Measurements from ENCODE around the gene RASAL1. TPM values are rescaled to one million over a fixed set of nuclear protein-coding genes. Genes with fewer than 3 reads are reported as not detected.

RASAL1 gene
- total RNA-seq, 1 donor from 2014 or later, result 0.26 TPM

DNA sequence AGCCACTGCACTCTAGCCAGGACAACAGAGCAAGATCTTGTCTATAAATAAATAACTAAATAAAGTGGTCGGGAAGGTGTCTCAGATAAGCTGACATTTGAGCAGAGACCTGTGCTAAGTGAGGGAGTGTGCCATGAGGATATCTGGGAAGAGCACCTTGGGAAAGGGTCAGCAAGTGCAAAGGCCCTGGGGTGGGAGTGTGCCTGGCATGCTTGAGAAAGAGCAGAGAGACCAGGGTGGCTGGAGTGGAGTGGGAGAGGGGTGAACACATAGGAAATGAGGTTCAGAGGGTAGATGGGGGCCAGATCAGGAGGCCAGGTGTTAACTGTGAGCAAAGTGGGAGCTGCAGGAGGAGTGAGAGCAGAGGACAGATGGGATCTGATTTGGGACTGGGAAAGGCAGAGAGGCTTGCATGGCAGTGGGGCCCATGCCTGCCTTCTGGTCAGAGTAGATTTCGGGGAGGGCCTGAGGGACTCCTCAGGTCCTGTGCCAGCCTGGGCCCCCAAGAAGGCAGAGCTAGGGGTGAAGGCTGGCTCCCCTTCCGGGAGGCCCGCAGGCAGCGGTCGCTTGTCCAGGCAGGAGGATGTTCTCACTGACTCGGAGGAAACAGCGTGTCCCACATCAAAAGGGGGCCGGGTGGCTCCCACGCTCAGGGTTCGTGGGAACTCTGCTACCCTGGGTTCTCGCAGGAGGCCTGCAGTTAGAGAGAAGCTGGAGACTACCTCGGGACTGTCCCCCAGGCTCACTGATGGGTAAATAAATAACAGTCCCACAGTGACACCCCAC, 46.4 kb downstream of the RASAL1 start:
- H3K36me3 ChIP-seq, result no peaks in the 10 kb centered on the region
- intact Hi-C loops (cut with DNase I), result no loop called here
- no peak overlapping the region for H3K27ac ChIP-seq
- H3K9me3 ChIP-seq, result no peaks in the 10 kb centered on the region
- DNase-seq, result no peak
- H3K4me1 ChIP-seq, result peaks cover 4% of the 10 kb centered on the region
- peaks cover 7% of the 10 kb centered on the region for H3K27me3 ChIP-seq
- no peak for ATAC-seq
- H3K4me3 ChIP-seq, result no peak overlapping the region
- TF ChIP-seq, protein P1, sequence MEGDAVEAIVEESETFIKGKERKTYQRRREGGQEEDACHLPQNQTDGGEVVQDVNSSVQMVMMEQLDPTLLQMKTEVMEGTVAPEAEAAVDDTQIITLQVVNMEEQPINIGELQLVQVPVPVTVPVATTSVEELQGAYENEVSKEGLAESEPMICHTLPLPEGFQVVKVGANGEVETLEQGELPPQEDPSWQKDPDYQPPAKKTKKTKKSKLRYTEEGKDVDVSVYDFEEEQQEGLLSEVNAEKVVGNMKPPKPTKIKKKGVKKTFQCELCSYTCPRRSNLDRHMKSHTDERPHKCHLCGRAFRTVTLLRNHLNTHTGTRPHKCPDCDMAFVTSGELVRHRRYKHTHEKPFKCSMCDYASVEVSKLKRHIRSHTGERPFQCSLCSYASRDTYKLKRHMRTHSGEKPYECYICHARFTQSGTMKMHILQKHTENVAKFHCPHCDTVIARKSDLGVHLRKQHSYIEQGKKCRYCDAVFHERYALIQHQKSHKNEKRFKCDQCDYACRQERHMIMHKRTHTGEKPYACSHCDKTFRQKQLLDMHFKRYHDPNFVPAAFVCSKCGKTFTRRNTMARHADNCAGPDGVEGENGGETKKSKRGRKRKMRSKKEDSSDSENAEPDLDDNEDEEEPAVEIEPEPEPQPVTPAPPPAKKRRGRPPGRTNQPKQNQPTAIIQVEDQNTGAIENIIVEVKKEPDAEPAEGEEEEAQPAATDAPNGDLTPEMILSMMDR (IDR thresholded peaks at IDR 0.05), result no peak

DNA sequence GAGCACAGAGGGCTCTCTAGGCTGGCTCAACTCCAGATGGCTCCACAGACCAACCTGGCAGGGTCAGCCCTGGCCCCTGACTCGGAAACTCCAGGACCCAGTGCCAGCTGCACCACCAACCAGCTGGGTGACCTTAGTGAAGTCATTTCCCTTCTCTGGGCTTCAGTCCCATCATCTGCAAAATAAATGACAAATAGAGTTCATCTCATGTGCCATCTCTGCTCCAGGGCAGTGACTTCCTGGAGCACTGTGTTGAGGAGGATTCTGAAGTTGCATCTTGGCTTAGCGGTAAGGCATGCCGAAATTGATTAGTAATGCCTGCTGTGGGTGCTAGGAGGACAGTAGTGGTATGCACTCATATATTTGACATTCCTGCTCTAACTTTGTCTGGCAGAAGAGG, 47.5 kb downstream of the RASAL1 start:
- Histone ChIP-seq H3K4me1 (peaks cover under 1% of the 10 kb centered on the region), H3K4me3 (no peak overlapping the region), H3K27me3 (peaks cover 2% of the 10 kb centered on the region), H3K27ac (no peak overlapping the region), H3K9me3 (no peaks in the 10 kb centered on the region), H3K36me3 (no peaks in the 10 kb centered on the region)
- no peak for ATAC-seq
- DNase-seq, result no peak
- intact Hi-C loops (cut with DNase I), result no loop called here
- TF ChIP-seq, protein P1 (IDR thresholded peaks at IDR 0.05), result no peak

DNA sequence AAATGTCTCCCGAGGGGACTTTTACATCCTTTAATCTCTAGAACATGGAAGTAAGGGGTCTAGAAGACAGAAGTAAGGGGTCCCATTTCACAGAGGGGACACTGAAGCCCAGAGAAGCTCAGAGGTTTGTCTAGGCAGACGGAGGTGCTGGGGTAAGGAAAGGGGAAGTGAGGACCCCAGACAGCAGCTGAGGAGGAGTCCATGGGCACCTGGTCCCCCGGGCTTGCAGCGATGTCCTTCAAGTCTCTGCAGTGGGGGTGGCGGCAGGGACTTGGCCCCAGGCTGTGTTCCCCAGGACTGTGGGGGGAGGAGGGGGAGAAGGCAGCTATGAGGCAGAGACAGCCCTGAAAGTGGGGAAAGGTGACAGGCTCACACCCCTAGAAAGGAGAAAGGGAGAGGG, 48.4 kb downstream of the RASAL1 start:
- TF ChIP-seq, protein P1 (IDR thresholded peaks at IDR 0.05), result no peak
- no peak for ATAC-seq
- Histone ChIP-seq H3K4me1 (no peaks in the 10 kb centered on the region), H3K9me3 (no peaks in the 10 kb centered on the region), H3K27me3 (no peaks in the 10 kb centered on the region), H3K36me3 (no peaks in the 10 kb centered on the region), H3K27ac (no peak overlapping the region), H3K4me3 (no peak overlapping the region)
- DNase-seq, result no peak
- intact Hi-C loops (cut with DNase I), result no loop called here

DNA sequence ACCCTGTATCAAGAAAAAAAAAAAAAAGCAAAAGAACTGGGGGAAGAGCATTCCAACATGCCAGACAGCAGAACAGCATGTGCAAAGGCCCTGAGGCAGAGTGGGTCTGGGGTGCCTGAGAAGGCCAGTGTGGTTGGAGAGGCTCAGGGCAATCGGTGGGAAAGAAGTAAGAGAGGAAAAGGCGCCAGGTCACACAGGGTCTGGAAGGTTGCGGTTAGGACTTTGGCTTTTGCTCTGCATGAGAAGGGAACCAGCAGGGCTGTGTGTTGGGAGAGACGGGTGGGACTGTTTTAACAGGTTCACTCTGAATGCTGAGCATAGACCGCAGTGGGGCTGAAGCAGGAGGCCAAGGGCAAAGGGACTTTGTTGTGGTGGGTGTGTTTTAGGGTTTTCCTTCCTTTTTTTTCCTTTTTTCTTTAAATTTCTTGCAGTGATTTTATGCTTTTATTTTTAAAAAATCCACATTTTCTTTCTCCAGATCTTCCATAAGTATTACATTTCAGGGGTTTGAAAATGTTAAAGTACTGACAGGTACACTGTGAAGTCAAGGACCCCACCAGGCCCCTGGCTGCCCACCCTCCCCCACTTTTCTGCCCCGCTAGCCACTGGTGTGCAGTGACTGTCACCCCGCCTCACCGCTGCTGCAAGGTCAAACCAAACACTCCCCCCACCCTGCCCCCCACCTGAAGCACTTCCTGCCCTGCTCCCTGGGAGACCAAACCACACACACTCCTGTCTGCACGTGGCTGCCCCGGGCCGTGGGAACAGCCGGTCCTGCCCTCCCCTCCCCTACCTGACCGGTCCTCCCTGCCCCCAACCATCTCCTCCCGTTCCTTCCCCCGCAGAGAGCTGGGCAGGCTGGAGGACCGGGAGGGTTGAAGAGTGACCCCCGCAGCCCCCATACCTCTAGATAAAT, 49.1 kb downstream of the RASAL1 start:
- H3K36me3 ChIP-seq, result no peaks in the 10 kb centered on the region
- ATAC-seq (peak; percentile 53), DNase-seq (no peak)
- no peaks in the 10 kb centered on the region for H3K9me3 ChIP-seq
- H3K4me1 ChIP-seq, result no peaks in the 10 kb centered on the region
- H3K4me3 ChIP-seq, result no peak overlapping the region
- intact Hi-C loops (cut with DNase I), result no loop called here
- no peak overlapping the region for H3K27ac ChIP-seq
- TF ChIP-seq, protein P1 (IDR thresholded peaks at IDR 0.05), result no peak
- no peaks in the 10 kb centered on the region for H3K27me3 ChIP-seq

DNA sequence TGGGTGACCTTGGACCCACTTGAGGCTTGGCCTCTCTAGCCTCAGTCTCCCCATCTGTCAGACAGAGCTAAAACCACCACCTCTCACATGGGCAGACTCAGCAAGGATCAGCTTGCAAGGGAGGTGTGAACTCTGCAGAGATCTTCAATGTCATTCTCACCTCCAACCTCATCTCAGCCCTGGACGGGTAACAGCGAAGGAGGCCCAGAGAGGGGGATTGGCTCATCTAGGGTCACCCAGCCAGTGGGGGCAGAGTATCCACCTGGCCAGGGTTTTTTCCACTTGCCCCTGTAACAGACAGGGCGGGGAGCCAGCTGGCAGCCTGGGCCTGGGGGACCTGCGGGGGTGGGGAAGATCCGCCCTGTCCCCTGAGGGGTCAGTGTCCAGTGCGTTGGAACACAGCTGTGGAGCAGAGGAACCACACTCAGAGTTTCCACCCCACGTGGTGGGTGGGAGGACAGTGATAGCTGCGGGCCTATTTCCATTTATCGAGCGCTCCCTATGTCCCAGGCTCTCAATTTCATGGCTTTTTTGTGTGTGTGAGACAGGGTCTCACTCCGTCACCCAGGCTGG, 51.6 kb downstream of the RASAL1 start:
- Histone ChIP-seq H3K27ac (no peak overlapping the region), H3K9me3 (no peaks in the 10 kb centered on the region), H3K27me3 (peaks cover 6% of the 10 kb centered on the region), H3K36me3 (no peaks in the 10 kb centered on the region), H3K4me1 (no peaks in the 10 kb centered on the region), H3K4me3 (no peak overlapping the region)
- ATAC-seq (no peak), DNase-seq (no peak)
- intact Hi-C loops (cut with DNase I), result no loop called here
- TF ChIP-seq, protein P1 (IDR thresholded peaks at IDR 0.05), result no peak
